IPS DF 19.7 (cell line): ENCODE measurements around the gene SCYGR3.
"Not testable (repeated sequence)": the region's sequence is repeated elsewhere in the genome, so short reads cannot be mapped to it uniquely, and the experiment has no call there.

ENCODE experiments used
- DNase-seq: peaks from one replicate; pipeline ENCODE4 v3.0.0-alpha.2; 2013; ENCODE audit warnings: low read depth, low spot score

SCYGR3 gene

DNA sequence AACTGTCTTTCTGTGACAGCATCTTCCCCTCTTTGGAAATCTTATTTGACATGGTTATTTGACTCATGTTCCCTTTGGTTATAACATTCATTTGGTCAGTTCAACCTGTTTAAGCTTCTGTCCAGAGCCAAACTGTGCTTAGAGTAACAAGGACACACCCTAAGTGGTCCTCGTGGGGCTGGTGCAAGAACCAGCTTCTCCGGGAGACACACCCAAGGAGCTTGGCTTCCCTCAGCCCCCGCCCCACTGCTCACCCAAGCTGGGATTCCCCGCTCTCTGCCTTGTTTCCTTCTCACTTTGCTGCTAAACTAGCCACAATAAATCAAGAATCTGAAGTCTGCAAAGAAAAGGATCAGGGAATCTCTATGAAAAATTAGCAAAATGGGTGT is 1.4 kb downstream of the SCYGR3 start:
- no peak for DNase-seq

- DNase-seq = no peak
Observed at GRCh38 chr2:227612546-227613271, 1.9 kb downstream of the SCYGR3 start.

DNA sequence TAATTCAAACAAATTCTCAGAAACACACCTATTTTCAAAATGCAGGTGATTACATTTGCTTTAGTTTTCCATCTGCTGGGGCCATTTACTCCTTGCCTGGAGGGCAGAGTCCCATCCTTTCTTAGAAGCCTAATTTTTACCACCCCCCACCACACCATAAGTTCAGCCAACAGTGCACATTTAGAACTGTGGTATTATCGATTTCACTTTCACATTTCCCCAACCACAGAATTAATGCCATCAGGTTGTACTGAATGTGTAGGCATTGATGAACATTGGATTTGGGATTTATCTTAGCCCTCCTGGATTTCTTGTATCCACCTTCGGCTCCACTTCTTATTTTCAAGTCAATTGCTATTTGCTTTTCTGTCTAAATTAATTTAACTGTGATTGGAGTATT is 4.5 kb downstream of the SCYGR3 start:
- DNase-seq = no peak

DNA sequence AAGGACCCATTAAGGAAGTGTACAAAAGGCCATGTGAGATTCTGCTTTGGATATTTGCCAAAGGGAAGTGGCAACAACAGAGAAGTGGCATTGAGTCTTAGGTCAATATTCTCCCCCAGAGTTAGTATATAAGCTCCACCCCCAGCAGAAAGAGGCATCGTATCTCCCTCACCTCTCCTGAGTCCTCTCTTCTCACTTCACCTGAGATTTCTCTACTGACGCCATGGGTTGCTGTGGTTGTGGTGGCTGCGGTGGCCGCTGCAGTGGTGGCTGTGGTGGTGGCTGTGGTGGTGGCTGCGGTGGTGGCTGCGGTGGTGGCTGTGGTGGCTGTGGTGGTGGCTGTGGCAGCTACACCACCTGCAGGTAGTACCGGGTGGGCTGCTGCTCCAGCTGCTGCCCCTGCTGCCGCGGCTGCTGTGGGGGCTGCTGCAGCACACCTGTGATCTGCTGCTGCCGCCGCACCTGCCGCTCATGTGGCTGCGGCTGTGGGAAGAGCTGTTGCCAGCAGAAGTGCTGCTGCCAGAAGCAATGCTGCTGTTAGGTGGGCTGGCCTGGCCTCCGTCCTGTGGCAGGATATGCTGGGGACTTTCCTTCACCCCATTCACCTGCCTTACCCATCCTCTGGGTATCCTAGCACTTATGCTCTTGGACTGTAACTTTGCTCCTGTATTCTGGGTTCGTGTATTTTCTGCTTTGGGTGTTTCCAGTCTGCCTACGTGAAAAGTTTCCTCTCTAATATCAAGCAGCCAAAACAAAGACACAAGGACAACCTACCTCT is 5.9 kb downstream of the SCYGR3 start:
- no peak for DNase-seq

DNA sequence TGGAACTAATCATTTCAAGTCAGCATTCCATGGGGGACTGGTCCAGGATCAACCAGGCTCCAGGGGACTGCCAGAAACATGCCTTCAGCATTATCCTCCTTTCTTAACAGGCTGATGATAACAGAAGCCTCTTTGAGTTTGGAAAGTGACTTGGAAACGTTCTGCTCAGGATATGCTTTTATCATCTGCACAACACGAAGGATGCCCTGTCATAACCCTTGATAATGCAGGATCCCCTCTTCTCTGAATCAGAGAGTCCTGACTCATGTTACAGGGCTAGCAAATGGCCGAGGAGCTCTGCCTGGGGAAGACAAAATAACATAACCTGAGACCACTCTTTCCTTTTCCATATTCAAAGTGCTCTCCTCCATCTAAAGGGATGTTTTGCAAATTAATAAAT is 6.7 kb downstream of the SCYGR3 start:
- DNase-seq = no peak

GRCh38 chr2:227606476-227606875 is 8.2 kb downstream of the SCYGR3 start:
- no peak for DNase-seq

DNA sequence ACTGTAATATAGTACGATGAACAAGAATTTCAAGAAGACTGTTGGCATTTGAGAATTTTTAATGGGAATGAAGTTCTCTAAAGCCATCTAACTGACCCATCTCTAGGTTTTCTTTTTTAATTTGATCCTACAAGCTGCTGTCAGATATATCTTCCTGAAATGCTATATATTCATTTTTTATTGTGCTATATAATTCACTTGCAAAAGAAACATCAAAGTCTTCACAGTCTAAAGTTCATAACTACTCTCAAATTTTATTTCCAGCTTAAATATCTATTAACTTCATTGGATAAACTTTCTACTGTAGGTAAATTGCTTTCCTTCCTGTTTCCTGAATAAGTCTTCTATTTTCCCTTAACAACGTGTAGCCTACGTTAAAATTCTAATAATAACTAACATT is 12.3 kb downstream of the SCYGR3 start:
- DNase-seq = no peak

DNA sequence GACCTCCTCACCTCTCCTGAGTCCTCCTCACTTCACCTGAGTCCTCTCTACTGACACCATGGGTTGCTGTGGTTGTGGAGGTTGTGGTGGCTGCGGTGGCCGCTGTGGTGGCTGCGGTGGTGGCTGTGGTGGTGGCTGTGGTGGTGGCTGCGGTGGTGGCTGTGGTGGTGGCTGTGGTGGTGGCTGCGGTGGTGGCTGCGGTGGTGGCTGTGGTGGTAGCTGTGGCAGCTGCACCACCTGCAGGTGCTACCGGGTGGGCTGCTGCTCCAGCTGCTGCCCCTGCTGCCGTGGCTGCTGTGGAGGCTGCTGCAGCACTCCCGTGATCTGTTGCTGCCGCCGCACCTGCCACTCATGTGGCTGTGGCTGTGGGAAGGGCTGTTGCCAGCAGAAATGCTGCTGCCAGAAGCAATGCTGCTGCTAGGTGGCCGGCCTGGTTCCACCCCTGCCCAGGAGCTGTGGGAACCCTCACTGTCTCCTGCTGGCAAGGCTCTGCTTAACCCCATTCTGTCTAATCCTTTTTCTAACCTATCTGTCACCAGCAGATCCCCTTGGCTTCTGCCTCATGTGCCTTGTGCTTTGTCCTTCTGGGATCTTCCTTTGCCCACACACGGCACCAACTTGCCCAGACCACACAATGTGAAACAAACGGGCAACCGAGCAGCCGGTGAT is 15.7 kb downstream of the SCYGR3 start, which contains the start of gene SCYGR2:
Gene SCYGR2, plus strand, starts transcription at position 59 of the 669 bp plus-strand sequence. Its CDS starts 0 bp downstream, at position 59.
- DNase-seq = not testable (repeated sequence)

DNA sequence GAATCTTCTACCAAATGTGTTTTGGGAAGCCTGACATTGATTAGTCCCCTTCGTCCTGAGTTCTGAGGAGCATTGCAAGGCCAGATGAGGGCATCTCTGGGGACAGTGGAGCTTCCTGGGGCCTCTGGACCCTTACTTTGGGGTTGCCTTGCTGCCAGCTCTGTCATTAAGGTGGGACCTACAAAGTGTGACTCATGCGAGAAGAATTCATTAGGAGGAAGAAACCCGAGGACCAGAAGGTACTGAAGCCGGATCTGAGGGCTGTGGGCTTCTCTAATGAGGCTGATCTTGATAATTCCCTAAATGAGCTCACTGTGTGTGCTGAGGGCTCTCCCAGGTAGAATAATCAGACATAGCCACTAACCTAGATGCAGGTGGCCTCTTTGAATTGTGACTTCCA is 16.6 kb downstream of the SCYGR3 start:
- peak; percentile 23 for DNase-seq

- no peak for DNase-seq
Observed at GRCh38 chr2:227597036-227597435, 17.6 kb downstream of the SCYGR3 start.

GRCh38 chr2:227595797-227596196 is 18.8 kb downstream of the SCYGR3 start:
- DNase-seq = no peak

DNA sequence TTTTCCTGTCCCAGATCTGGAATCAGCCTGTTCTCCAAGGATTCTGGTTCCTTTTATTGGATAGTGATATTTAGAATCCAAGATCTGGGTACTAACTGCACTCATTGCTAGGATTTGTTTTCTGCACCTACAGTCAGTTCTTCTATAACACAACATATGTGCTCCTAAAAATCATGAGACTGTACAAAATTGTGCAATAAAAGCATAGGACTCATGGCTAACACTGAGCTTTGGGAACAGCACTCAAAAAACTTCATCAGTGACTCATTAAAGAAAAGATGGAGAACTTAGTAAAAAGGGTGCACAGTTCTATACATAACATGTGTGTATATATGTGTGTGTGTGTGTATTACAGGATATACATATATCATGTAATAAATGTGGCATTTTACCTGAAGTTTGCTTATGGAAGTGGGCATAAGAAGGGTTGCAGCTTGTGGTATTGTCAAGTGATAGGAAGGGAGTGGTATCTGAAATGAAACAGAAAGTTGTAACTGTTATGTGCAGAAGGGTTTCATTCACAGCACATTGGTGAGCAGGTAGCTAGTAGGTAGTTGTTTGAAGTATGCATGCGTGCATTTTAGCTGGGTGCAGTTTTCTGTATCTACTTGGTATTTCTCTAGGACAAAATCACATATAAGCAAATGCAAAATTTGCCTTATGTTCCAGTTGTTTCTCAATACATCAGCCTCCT is 21.8 kb downstream of the SCYGR3 start:
- no peak for DNase-seq

GRCh38 chr2:227582369-227582768 is 32.3 kb downstream of the SCYGR3 start:
- no peak for DNase-seq

DNA sequence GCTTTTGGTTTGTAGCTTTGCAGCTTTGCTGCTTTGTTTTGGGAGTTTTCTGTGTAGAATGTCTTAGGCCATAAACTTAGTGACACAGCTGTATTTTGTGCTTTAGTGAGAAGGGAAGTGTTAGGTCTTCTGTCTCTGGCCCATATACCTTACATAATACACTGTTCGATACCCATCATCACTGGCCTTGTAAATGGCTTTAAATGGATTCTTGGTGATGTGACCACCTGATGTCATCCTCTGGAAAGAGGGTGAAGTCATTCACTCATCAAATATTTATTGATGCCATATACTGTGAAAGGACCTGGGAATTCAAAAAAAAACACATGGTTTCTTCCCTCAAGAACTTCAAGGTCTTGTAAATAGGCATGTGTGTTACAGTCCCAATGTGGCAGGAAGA is 34.8 kb downstream of the SCYGR3 start:
- no peak for DNase-seq

- no peak for DNase-seq
Observed at GRCh38 chr2:227578642-227579041, 36.0 kb downstream of the SCYGR3 start.

- no peak for DNase-seq
Observed at GRCh38 chr2:227577555-227577954, 37.1 kb downstream of the SCYGR3 start.

DNA sequence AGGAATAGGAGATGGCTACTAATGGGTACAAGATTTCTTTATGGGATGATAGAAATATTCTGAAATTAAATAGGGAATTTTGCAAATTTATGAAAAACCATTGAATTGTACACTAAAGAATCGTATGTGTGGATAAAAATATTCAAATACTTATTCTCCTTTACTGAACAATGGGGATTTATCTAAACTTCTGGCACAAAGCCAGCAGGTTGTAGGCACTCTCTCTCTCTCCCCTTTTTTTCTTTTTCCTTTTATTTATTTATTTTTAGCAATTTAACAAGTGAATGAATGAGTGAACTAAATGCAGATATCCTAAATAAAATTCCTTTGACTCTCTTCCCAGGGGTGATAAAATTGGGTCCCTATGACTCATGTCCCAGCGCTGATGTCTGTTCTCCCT is 37.8 kb downstream of the SCYGR3 start:
- DNase-seq = no peak

GRCh38 chr2:227576110-227576509 is 38.5 kb downstream of the SCYGR3 start:
- no peak for DNase-seq

GRCh38 chr2:227570615-227571014 is 44.0 kb downstream of the SCYGR3 start:
- no peak for DNase-seq

- no peak for DNase-seq
Observed at GRCh38 chr2:227568852-227569169, 45.8 kb downstream of the SCYGR3 start.

DNA sequence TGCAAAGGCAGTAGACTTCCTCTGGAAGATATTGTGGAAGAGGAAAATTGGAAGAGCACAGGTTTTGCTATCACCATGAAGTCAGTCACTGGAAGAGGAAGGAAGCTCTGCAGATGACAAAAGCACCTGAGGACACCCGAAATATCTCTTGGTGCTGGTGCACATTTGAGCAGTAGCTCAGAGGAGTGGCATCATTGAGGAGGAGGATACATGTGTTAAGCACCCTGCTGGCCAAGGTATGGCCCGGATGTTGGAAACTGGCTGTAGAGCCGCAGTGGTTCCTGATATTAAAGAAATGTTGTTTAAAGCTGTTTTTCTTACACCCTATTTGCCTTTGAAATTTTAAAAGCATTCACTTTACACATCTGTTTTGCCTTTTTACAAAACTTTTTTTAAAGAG is 48.6 kb downstream of the SCYGR3 start:
- DNase-seq = no peak

GRCh38 chr2:227565080-227565479 is 49.6 kb downstream of the SCYGR3 start:
- no peak for DNase-seq
